GM19438 (cell line): ENCODE measurements around the gene ESR1.
"Not testable (repeated sequence)": the region's sequence is repeated elsewhere in the genome, so short reads cannot be mapped to it uniquely, and the experiment has no call there.

ENCODE experiments used
- ATAC-seq: cut with Tn5 transposase; IDR thresholded peaks from one replicate; pipeline ENCODE4 v1.9.1; 2021; ENCODE audit warnings: low read depth; ENCODE audit not compliant: unreplicated experiment

The ESR1 gene

GRCh38 chr6:152122434-152122833 is 315.0 kb downstream of the ESR1 start:
- ATAC-seq = no peak

- no peak for ATAC-seq
Observed at GRCh38 chr6:152123076-152123475, 315.6 kb downstream of the ESR1 start.

- peak; percentile 81 for ATAC-seq
Observed at GRCh38 chr6:152124429-152125074, 317.1 kb downstream of the ESR1 start.

- no peak for ATAC-seq
Observed at GRCh38 chr6:152127432-152128165, 320.1 kb downstream of the ESR1 start.

GRCh38 chr6:152129691-152130151 is 322.2 kb downstream of the ESR1 start:
- ATAC-seq = no peak

GRCh38 chr6:152130441-152130840 is 323.0 kb downstream of the ESR1 start:
- ATAC-seq = no peak

- ATAC-seq = no peak
Observed at GRCh38 chr6:152135755-152136448, 328.4 kb downstream of the ESR1 start.

GRCh38 chr6:152136449-152136825 is 329.0 kb downstream of the ESR1 start:
- no peak for ATAC-seq

- ATAC-seq = not testable (repeated sequence)
Observed at GRCh38 chr6:152138344-152138743, 330.9 kb downstream of the ESR1 start.

- no peak for ATAC-seq
Observed at GRCh38 chr6:152142105-152142504, 334.6 kb downstream of the ESR1 start.

- ATAC-seq = no peak
Observed at GRCh38 chr6:152143359-152143758, 335.9 kb downstream of the ESR1 start.

- ATAC-seq = no peak
Observed at GRCh38 chr6:152146385-152146784, 338.9 kb downstream of the ESR1 start.

- ATAC-seq = no peak
Observed at GRCh38 chr6:152147269-152147668, 339.8 kb downstream of the ESR1 start.

- ATAC-seq = no peak
Observed at GRCh38 chr6:152148412-152148811, 340.9 kb downstream of the ESR1 start.

- ATAC-seq = no peak
Observed at GRCh38 chr6:152150196-152150595, 342.7 kb downstream of the ESR1 start.

- ATAC-seq = no peak
Observed at GRCh38 chr6:152151920-152152319, 344.4 kb downstream of the ESR1 start.

GRCh38 chr6:152154559-152155356 is 347.3 kb downstream of the ESR1 start:
- no peak for ATAC-seq

GRCh38 chr6:152155792-152156191 is 348.3 kb downstream of the ESR1 start:
- ATAC-seq = no peak

GRCh38 chr6:152160346-152160745 is 352.9 kb downstream of the ESR1 start:
- peak; percentile 92 for ATAC-seq

- ATAC-seq = no peak
Observed at GRCh38 chr6:152161501-152161900, 354.0 kb downstream of the ESR1 start.

GRCh38 chr6:152164957-152165356 is 357.5 kb downstream of the ESR1 start:
- no peak for ATAC-seq
